A549 (cell line): ENCODE measurements around the gene KLRD1. TPM values are rescaled to one million over a fixed set of nuclear protein-coding genes. Genes with fewer than 3 reads are reported as not detected.
"Not testable (repeated sequence)": the region's sequence is repeated elsewhere in the genome, so short reads cannot be mapped to it uniquely, and the experiment has no call there.

Experiments
- ATAC-seq, 2 experiments: fragments of 200-7000 bp in 1 of 2; fragments of >200 bp in 1 of 2; cut with Nextera tagmentation in 1 of 2; cut with Tn5 transposase in 1 of 2; 3 replicates each; pipeline versions ENCODE4 v1.8.0 to v1.9.1; 2018 to 2020; ENCODE audit warnings: mild to moderate bottlenecking in 1 of 2, moderate library complexity in 1 of 2
- CTCF ChIA-PET: fragments of 300-600 bp; sonication (Branson Sonifier 250); formaldehyde crosslinking; extraction: SDS; loops from one replicate; lab custom pipeline; 2021; ENCODE audit warnings: antibody characterized with exemption, inconsistent platforms; lab: Yijun Ruan, JAX
- POLR2A ChIA-PET: fragments of 350-600 bp; formaldehyde crosslinking; extraction: SDS; loops from one replicate; lab custom pipeline; 2021; ENCODE audit warnings: antibody characterized with exemption, inconsistent platforms; lab: Yijun Ruan, JAX
- DNase-seq, 2 experiments: peaks; one replicate each; pipeline versions ENCODE4 v3.0.0 to v3.0.0-alpha.2; 2011 to 2016; ENCODE audit warnings: low read depth in 1 of 2, low spot score in 1 of 2
- FAIRE-seq: peaks from 2 replicates; lab custom pipeline; 2011; peaks lifted over from hg19 to GRCh38; lab: Jason Lieb, UNC
- H3K27ac ChIP-seq, 2 experiments: fragments of >200 bp; sonication (Bioruptor Twin); formaldehyde crosslinking; 3 replicates each; pipeline ENCODE4 v1.5.1; 2016 to 2017
- H3K4me1 ChIP-seq: fragments of >200 bp; sonication (Bioruptor Twin); formaldehyde crosslinking; 3 replicates; pipeline ENCODE4 v1.6.1; 2016
- H3K4me2 ChIP-seq: fragments of >200 bp; sonication (Bioruptor Twin); formaldehyde crosslinking; 3 replicates; pipeline ENCODE4 v1.6.1; 2016
- H3K4me3 ChIP-seq: fragments of >200 bp; sonication (Bioruptor Twin); formaldehyde crosslinking; 3 replicates; pipeline ENCODE4 v1.5.1; 2016
- H3K9me3 ChIP-seq: fragments of >200 bp; sonication (Bioruptor Twin); formaldehyde crosslinking; 3 replicates; pipeline ENCODE4 v1.6.1; 2016
- ATOH8 ChIP-seq: fragments of 250-450 bp; sonication (Bioruptor Pico); IDR thresholded peaks from 2 replicates; pipeline ENCODE4 v1.5.0; 2020; ENCODE audit warnings: low read depth, mild to moderate bottlenecking, moderate library complexity
- BHLHE40 ChIP-seq: IDR thresholded peaks from 2 replicates; pipeline ENCODE4 v1.6.1; 2012; ENCODE audit warnings: low read depth, low read length, inconsistent platforms
- CEBPB ChIP-seq, 2 experiments: fragments of >200 bp in 1 of 2; sonication (Bioruptor Twin) in 1 of 2; formaldehyde crosslinking in 1 of 2; IDR thresholded peaks; 2 replicates each; pipeline ENCODE4 v1.6.1; 2012 to 2016
- CHD2 ChIP-seq: fragments of 150-350 bp; IDR thresholded peaks from 2 replicates; pipeline ENCODE4 v1.6.1; 2014; ENCODE audit warnings: low read length; ENCODE audit not compliant: partially characterized antibody
- CTCF ChIP-seq: fragments of >200 bp; sonication (Bioruptor Twin); formaldehyde crosslinking; IDR thresholded peaks from 3 replicates; pipeline ENCODE4 v1.5.1; 2016
- GATA3 ChIP-seq: IDR thresholded peaks from 2 replicates; pipeline ENCODE4 v1.6.1; 2012; ENCODE audit warnings: borderline replicate concordance
- HDAC2 ChIP-seq: fragments of 200-600 bp; sonication (generic); IDR thresholded peaks from 2 replicates; pipeline ENCODE4 v1.6.1; 2016
- HES2 ChIP-seq: fragments of >200 bp; sonication (Bioruptor Twin); formaldehyde crosslinking; IDR thresholded peaks from 2 replicates; pipeline ENCODE4 v1.6.1; 2016
- HEYL ChIP-seq: fragments of 250-450 bp; sonication (Bioruptor Pico); IDR thresholded peaks from 2 replicates; pipeline ENCODE4 v1.8.0; 2021; ENCODE audit warnings: mild to moderate bottlenecking, moderate library complexity
- HOXA7 ChIP-seq: fragments of 250-450 bp; sonication (Bioruptor Pico); IDR thresholded peaks from 2 replicates; pipeline ENCODE4 v1.5.0; 2020; ENCODE audit warnings: mild to moderate bottlenecking, moderate library complexity
- HOXB5 ChIP-seq: fragments of 250-450 bp; sonication (Bioruptor Pico); IDR thresholded peaks from 2 replicates; pipeline ENCODE4 v1.5.0; 2020; ENCODE audit warnings: mild to moderate bottlenecking, moderate library complexity
- MAZ ChIP-seq: fragments of 150-350 bp; IDR thresholded peaks from 2 replicates; pipeline ENCODE4 v1.6.1; 2014; ENCODE audit warnings: antibody characterized with exemption, low read depth, low read length, borderline replicate concordance
- RAD21 ChIP-seq, 2 experiments: fragments of >200 bp in 1 of 2; sonication (Bioruptor Twin) in 1 of 2; formaldehyde crosslinking in 1 of 2; IDR thresholded peaks in 1 of 2; conservative IDR thresholded peaks in 1 of 2; 2 replicates in 1 of 2; 3 replicates in 1 of 2; pipeline ENCODE4 v1.6.1; 2012 to 2018; ENCODE audit warnings: inconsistent platforms in 1 of 2
- RCOR1 ChIP-seq: fragments of 150-350 bp; IDR thresholded peaks from 2 replicates; pipeline ENCODE4 v1.6.1; 2014; ENCODE audit warnings: antibody characterized with exemption, low read length, low read depth
- SMC3 ChIP-seq: fragments of >200 bp; sonication (Bioruptor Twin); formaldehyde crosslinking; IDR thresholded peaks from 3 replicates; pipeline ENCODE4 v1.6.1; 2018; ENCODE audit warnings: inconsistent platforms
- TP53 ChIP-seq: fragments of 250-450 bp; sonication (Bioruptor Pico); IDR thresholded peaks from 2 replicates; pipeline ENCODE4 v1.5.0; 2021; ENCODE audit warnings: mild to moderate bottlenecking, moderate library complexity
- WGBS: methylation state at CpG from one replicate; pipeline ENCODE4 v1.1.6; 2017; ENCODE audit errors: missing lambda C conversion rate; 5-methylcytosine and 5-hydroxymethylcytosine counted together
- polyA plus RNA-seq, 4 experiments: library from polyadenylated mRNA; depleted of rRNA in 3 of 4; stranded (reverse); fragments of >200 nt; fragmentation: RNase III in 1 of 4; extraction: RNeasy Plus Mini Kit Qiagen cat#74134 plus additional on column Dnase treatment in 1 of 4; gene quantifications; 2 replicates in 3 of 4; 3 replicates in 1 of 4; pipeline ENCODE4 v1.2.3, GENCODE V29; 2011 to 2017

Gene KLRD1
- polyA plus RNA-seq, 2 of the 4 experiments (the other 2 are of a cell fraction), result 0.01 TPM; not detected in 1

GRCh38 chr12:10319388-10319787, 11.7 kb downstream of the KLRD1 start (continued):
- TF ChIP-seq ATOH8 (CRISPR knock-in tag) (no peak), HOXB5 (CRISPR knock-in tag) (no peak), GATA3 (no peak), BHLHE40 (no peak), RAD21 (conservative IDR thresholded peaks at IDR 0.05 in 1 of 2, IDR thresholded peaks at IDR 0.05 in 1 of 2) (no peak), HEYL (CRISPR knock-in tag) (no peak)

- H3K4me2 ChIP-seq, result no peak overlapping the region
- TF ChIP-seq HOXB5 (CRISPR knock-in tag) (no peak), ATOH8 (CRISPR knock-in tag) (no peak), CHD2 (no peak), HES2 (no peak), MAZ (no peak), HOXA7 (no peak), CEBPB (IDR thresholded peaks at IDR 0.05) (no peak), RCOR1 (no peak), HDAC2 (no peak)
- TF ChIP-seq, all 56 proteins: peak for 0
- no peaks in the 10 kb centered on the region; the same call in 2 of the 3 replicates for H3K9me3 ChIP-seq
- no peak overlapping the region for H3K4me3 ChIP-seq
- H3K4me1 ChIP-seq, result no peaks in the 10 kb centered on the region
- no peak for DNase-seq
- no peak overlapping the region for H3K27ac ChIP-seq
- no peak for FAIRE-seq
- ATAC-seq, result no peak
- WGBS, result 39% methylated on average over 1 of the region's 1 CpG
- ChIA-PET CTCF (no interaction called here), POLR2A (no interaction called here)
Observed at GRCh38 chr12:10320643-10321042, 13.0 kb downstream of the KLRD1 start.

GRCh38 chr12:10328691-10329090, 21.0 kb downstream of the KLRD1 start:
- H3K27ac ChIP-seq, ATAC-seq, H3K9me3 ChIP-seq, H3K4me2 ChIP-seq, FAIRE-seq, POLR2A ChIA-PET, DNase-seq, H3K4me3 ChIP-seq, H3K4me1 ChIP-seq: not testable (repeated sequence)
- CTCF ChIA-PET, result interaction anchor here (2.1 kb wide), 1 partner anchor 93 kb away, joined by 4 read pairs; no protein-coding TSS in a partner anchor
- WGBS, result 39% methylated on average over 2 of the region's 2 CpGs

- Histone ChIP-seq H3K4me2 (no peak overlapping the region), H3K27ac (no peak overlapping the region), H3K4me3 (no peak overlapping the region), H3K4me1 (no peaks in the 10 kb centered on the region), H3K9me3 (peaks cover 6% of the 10 kb centered on the region; the same call in 2 of the 3 replicates)
- DNase-seq (peak; percentile 59 to 68), ATAC-seq (peak; percentile 92 to 95), FAIRE-seq (peak; percentile 92)
- ChIA-PET POLR2A (no interaction called here), CTCF (interaction anchor here (0.6 to 3.6 kb wide), 9 partner anchors 8 to 388 kb away, joined by 3 to 26 read pairs (median 5); no protein-coding TSS in a partner anchor)
- 46% methylated on average over 2 of the region's 2 CpGs for WGBS
- peak; percentile 95 for TF ChIP-seq SMC3
- TF ChIP-seq TP53 (CRISPR knock-in tag), result no peak
- TF ChIP-seq RAD21 (conservative IDR thresholded peaks at IDR 0.05 in 1 of 2, IDR thresholded peaks at IDR 0.05 in 1 of 2), result peak; percentile 92 to 96
- TF ChIP-seq CTCF, result peak; percentile 89
- TF ChIP-seq HOXB5 (CRISPR knock-in tag), result no peak
Observed at GRCh38 chr12:10331642-10332239, 24.1 kb downstream of the KLRD1 start.

GRCh38 chr12:10336196-10336595, 28.5 kb downstream of the KLRD1 start:
- H3K4me2 ChIP-seq, H3K4me3 ChIP-seq, DNase-seq, ATAC-seq, H3K9me3 ChIP-seq, POLR2A ChIA-PET, CTCF ChIA-PET, FAIRE-seq, H3K27ac ChIP-seq: not testable (repeated sequence)
- peaks cover 13% of the 10 kb centered on the region for H3K4me1 ChIP-seq
- 66% methylated on average over 4 of the region's 4 CpGs for WGBS

- H3K4me2 ChIP-seq, H3K27ac ChIP-seq, DNase-seq, H3K9me3 ChIP-seq, H3K4me3 ChIP-seq, ATAC-seq, FAIRE-seq: not testable (repeated sequence)
- peaks cover 13% of the 10 kb centered on the region for H3K4me1 ChIP-seq
- CTCF ChIA-PET, result interaction anchor here (0.6 to 1.5 kb wide), 2 partner anchors 87 to 224 kb away, joined by 3 to 5 read pairs; no protein-coding TSS in a partner anchor
- POLR2A ChIA-PET, result interaction anchor here (0.6 kb wide), 1 partner anchor 233 kb away, joined by 3 read pairs; no protein-coding TSS in a partner anchor
- WGBS, result 91% methylated on average over 4 of the region's 4 CpGs
Observed at GRCh38 chr12:10338470-10338869, 30.8 kb downstream of the KLRD1 start.
